Ovary (tissue), 9 donors: ENCODE data around the gene TMC2. TPM values are rescaled to one million over a fixed set of nuclear protein-coding genes. Genes with fewer than 3 reads are reported as not detected.

ENCODE experiments used
- DNase-seq, 5 donors: peaks; one replicate each; pipeline ENCODE4 v3.0.0-alpha.2; 2019 to 2020
- H3K27ac ChIP-seq, 2 donors: fragments of 200-600 bp; one replicate each; pipeline versions ENCODE4 v1.5.1 to v1.8.0; 2019 to 2022
- H3K27me3 ChIP-seq: fragments of 200-600 bp; one replicate; pipeline ENCODE4 v1.8.0; 2022
- H3K36me3 ChIP-seq: fragments of 200-600 bp; sonication (generic); one replicate; pipeline ENCODE4 v1.5.1; 2019
- H3K4me1 ChIP-seq: one replicate; pipeline ENCODE4 v1.8.1; 2013; ENCODE audit warnings: mild to moderate bottlenecking, moderate library complexity; ENCODE audit not compliant: insufficient read depth
- H3K4me3 ChIP-seq: fragments of 200-600 bp; sonication (generic); one replicate; pipeline ENCODE4 v1.5.1; 2017
- H3K9me3 ChIP-seq, 2 donors: fragments of 200-600 bp in 1 of 2; sonication (generic) in 1 of 2; one replicate each; pipeline versions ENCODE4 v1.5.1 to v1.8.1; 2013 to 2019; ENCODE audit warnings: mild to moderate bottlenecking in 1 of 2, moderate library complexity in 1 of 2
- EP300 ChIP-seq: sonication (generic); formaldehyde crosslinking; IDR thresholded peaks from one replicate; pipeline ENCODE4 v1.6.1; 2017; ENCODE audit warnings: antibody characterized with exemption
- POLR2A ChIP-seq: fragments of 450-650 bp; IDR thresholded peaks from one replicate; pipeline ENCODE4 v1.6.1; 2017; ENCODE audit warnings: antibody characterized with exemption, mild to moderate bottlenecking, moderate library complexity
- WGBS, 3 donors: extraction: QIAGEN DNeasy Blood & Tissue Kit in 1 of 3; methylation state at CpG; one replicate each; pipeline versions ENCODE4 v1.1.5 to v1.1.7; 2013 to 2017; 5-methylcytosine and 5-hydroxymethylcytosine counted together
- intact Hi-C, 4 donors: fragments of 100-400 bp; cut with DNase I; formaldehyde crosslinking; loops; one replicate each; pipeline versions ENCODE4 v1.11.0 to v1.15.1; 2022 to 2023
- polyA plus RNA-seq, 2 donors: library from polyadenylated mRNA; stranded (reverse); fragments of 200-250 nt in 1 of 2; fragments of 350-450 nt in 1 of 2; fragmentation: Illumina TruSeq in 1 of 2; extraction: RNeasy Lipid Tissue Mini Kit (QIAGEN cat#74804) in 1 of 2; gene quantifications; one replicate each; pipeline ENCODE4 v1.2.3, GENCODE V29; 2013 to 2014
- total RNA-seq, 7 donors: library from RNA; depleted of rRNA in 2 of 7; stranded (reverse); fragments of >200 nt in 2 of 7; fragmentation: NEBNext Ultra II Directional in 3 of 7; extraction: Animal tissue kit (Norgen Biotek cat#: 25700) in 3 of 7; gene quantifications; one replicate each; pipeline versions ENCODE4 v1.1.0 to v1.2.4, GENCODE V29; 2016 to 2023
- TF ChIP-seq, protein P1 (sequence below), 3 donors: fragments of 450-650 bp in 2 of 3; fragments of 200-600 bp in 1 of 3; IDR thresholded peaks; one replicate each; pipeline versions ENCODE4 v1.5.1 to v1.8.0; 2016 to 2022; ENCODE audit warnings: antibody characterized with exemption in 3 of 3, mild to moderate bottlenecking in 1 of 3
- donor health status: DM: no; HTN: no; CAD: no; lungs with moderate emphysema.
- donor health status: DM: no; HTN: no; CAD: no.
- donor health status: Bipolar disorder and iron deficiency.
- donor health status: DM: yes; HTN: yes; CAD: no.
- donor health status: DM: no; HTN: no; CAD: no.
- donor health status: DM: yes; HTN: yes; CAD: no.

The TMC2 gene
- total and polyA plus RNA-seq, 9 donors: 0.07 to 0.38 (median 0.07) TPM; not detected in 4

DNA sequence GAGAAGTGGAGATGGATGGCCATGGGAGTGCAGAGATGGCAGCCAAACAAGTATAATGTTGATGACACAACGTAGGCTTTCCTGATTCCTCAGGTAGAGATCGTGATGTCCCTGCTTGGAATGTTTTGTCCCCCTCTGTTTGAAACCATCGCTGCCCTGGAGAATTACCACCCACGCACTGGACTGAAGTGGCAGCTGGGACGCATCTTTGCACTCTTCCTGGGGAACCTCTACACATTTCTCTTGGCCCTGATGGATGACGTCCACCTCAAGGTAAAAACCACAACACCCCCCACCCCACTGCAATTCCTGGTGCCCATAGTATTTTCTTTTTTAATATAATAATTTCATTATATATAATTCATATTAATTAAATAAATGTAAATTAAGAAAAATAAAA, 74.0 kb downstream of the TMC2 start:
- Histone ChIP-seq H3K4me3 (no peak overlapping the region), H3K4me1 (no peaks in the 10 kb centered on the region), H3K27me3 (no peaks in the 10 kb centered on the region), H3K9me3 (no peaks in the 10 kb centered on the region), H3K27ac (no peak overlapping the region), H3K36me3 (no peaks in the 10 kb centered on the region)
- TF ChIP-seq, protein P1, sequence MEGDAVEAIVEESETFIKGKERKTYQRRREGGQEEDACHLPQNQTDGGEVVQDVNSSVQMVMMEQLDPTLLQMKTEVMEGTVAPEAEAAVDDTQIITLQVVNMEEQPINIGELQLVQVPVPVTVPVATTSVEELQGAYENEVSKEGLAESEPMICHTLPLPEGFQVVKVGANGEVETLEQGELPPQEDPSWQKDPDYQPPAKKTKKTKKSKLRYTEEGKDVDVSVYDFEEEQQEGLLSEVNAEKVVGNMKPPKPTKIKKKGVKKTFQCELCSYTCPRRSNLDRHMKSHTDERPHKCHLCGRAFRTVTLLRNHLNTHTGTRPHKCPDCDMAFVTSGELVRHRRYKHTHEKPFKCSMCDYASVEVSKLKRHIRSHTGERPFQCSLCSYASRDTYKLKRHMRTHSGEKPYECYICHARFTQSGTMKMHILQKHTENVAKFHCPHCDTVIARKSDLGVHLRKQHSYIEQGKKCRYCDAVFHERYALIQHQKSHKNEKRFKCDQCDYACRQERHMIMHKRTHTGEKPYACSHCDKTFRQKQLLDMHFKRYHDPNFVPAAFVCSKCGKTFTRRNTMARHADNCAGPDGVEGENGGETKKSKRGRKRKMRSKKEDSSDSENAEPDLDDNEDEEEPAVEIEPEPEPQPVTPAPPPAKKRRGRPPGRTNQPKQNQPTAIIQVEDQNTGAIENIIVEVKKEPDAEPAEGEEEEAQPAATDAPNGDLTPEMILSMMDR (IDR thresholded peaks at IDR 0.05): no peak
- no peak for TF ChIP-seq EP300
- TF ChIP-seq POLR2A: no peak
- intact Hi-C loops: no loop called here
- WGBS, 3 donors: 76 to 77% (median 77%) methylated on average over 6 of the region's 6 CpGs
- DNase-seq: no peak

GRCh38 chr20:2610941-2611720, 74.8 kb downstream of the TMC2 start:
- WGBS, 3 donors: 59 to 72% (median 68%) methylated on average over 6 of the region's 6 CpGs
- no peaks in the 10 kb centered on the region for H3K36me3 ChIP-seq
- no peak for DNase-seq
- no peaks in the 10 kb centered on the region for H3K27me3 ChIP-seq
- H3K4me3 ChIP-seq: no peak overlapping the region
- H3K9me3 ChIP-seq: no peaks in the 10 kb centered on the region
- H3K27ac ChIP-seq: no peak overlapping the region
- no peaks in the 10 kb centered on the region for H3K4me1 ChIP-seq
- TF ChIP-seq EP300 (no peak), POLR2A (no peak)
- intact Hi-C loops: no loop called here

GRCh38 chr20:2612073-2612472, 75.7 kb downstream of the TMC2 start:
- no peak for DNase-seq
- 78 to 84% (median 84%) methylated on average over 3 of the region's 3 CpGs for WGBS, 3 donors
- TF ChIP-seq EP300 (no peak), POLR2A (no peak)
- TF ChIP-seq, protein P1 (IDR thresholded peaks at IDR 0.05): no peak
- Histone ChIP-seq H3K27ac (no peak overlapping the region), H3K4me3 (no peak overlapping the region), H3K4me1 (no peaks in the 10 kb centered on the region), H3K36me3 (no peaks in the 10 kb centered on the region), H3K27me3 (no peaks in the 10 kb centered on the region), H3K9me3 (no peaks in the 10 kb centered on the region)
- intact Hi-C loops: no loop called here

DNA sequence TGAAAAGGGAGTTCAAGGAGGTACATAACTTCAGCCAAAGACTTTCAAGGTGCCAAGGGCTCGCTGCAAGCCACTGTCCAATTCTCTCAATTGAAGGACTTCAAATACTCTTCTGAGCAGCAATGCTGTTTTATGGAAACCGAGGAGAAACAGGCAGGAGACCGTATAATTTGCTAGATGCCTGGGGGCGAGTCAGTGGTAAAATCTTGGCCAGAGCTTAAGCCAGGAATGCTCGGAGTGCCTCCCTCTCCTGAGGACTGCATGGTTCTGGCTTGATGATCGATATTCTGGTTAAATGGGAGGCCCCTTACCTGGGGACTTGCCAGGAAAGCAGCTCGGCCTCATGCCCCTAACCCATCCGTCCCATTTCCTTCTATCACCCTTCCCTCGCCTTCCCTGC, 80.3 kb downstream of the TMC2 start:
- no peak for DNase-seq
- Histone ChIP-seq H3K9me3 (no peaks in the 10 kb centered on the region), H3K27ac (no peak overlapping the region), H3K27me3 (no peaks in the 10 kb centered on the region), H3K36me3 (no peaks in the 10 kb centered on the region), H3K4me1 (no peaks in the 10 kb centered on the region), H3K4me3 (no peak overlapping the region)
- TF ChIP-seq EP300 (no peak), POLR2A (no peak)
- TF ChIP-seq, protein P1 (IDR thresholded peaks at IDR 0.05): no peak
- whole genome bisulfite sequencing, 3 donors: 69 to 72% (median 70%) methylated on average over 9 of the region's 9 CpGs
- intact Hi-C loops: no loop called here

- TF ChIP-seq, protein P1 (IDR thresholded peaks at IDR 0.05): no peak
- TF ChIP-seq EP300: no peak
- TF ChIP-seq POLR2A: no peak
- Histone ChIP-seq H3K36me3 (no peaks in the 10 kb centered on the region), H3K4me1 (no peaks in the 10 kb centered on the region), H3K9me3 (no peaks in the 10 kb centered on the region), H3K4me3 (no peak overlapping the region), H3K27me3 (no peaks in the 10 kb centered on the region), H3K27ac (no peak overlapping the region)
- intact Hi-C loops: no loop called here
- DNase-seq: no peak
- 79 to 82% (median 81%) methylated on average over 16 of the region's 16 CpGs for WGBS, 3 donors
Observed at GRCh38 chr20:2617099-2617714, 80.8 kb downstream of the TMC2 start.
